ENCODE results near the gene IL26. TPM values are rescaled to one million over a fixed set of nuclear protein-coding genes. Genes with fewer than 3 reads are reported as not detected.
"Not testable (repeated sequence)": the region's sequence is repeated elsewhere in the genome, so short reads cannot be mapped to it uniquely, and the experiment has no call there.

Gene IL26
- total RNA-seq, 1 experiment from 2014 or later: not detected

- Mint-ChIP-seq H3K36me3 (ENCODE audit: insufficient read depth, unreplicated experiment) (no peaks in the 10 kb centered on the region), H3K4me1 (ENCODE audit: low read depth, unreplicated experiment) (no peaks in the 10 kb centered on the region), H3K4me3 (ENCODE audit: low read depth, unreplicated experiment) (no peak overlapping the region), H3K27ac (ENCODE audit: unreplicated experiment) (no peak overlapping the region), H3K27me3 (ENCODE audit: unreplicated experiment) (peaks cover 70% of the 10 kb centered on the region), H3K9me3 (ENCODE audit: low read depth, unreplicated experiment) (no peaks in the 10 kb centered on the region)
- intact Hi-C loops (cut with micrococcal nuclease; ENCODE audit: unreplicated experiment): no loop called here
- TF ChIP-seq CTCF (IDR thresholded peaks at IDR 0.05; ENCODE audit: unreplicated experiment): no peak
- BruUV-seq (replicated peaks): no TSS peak
- DNase-seq: no peak
- CTCF ChIA-PET: no interaction called here
Measured at GRCh38 chr12:68210875-68211274, 14.7 kb downstream of the IL26 start.

DNA sequence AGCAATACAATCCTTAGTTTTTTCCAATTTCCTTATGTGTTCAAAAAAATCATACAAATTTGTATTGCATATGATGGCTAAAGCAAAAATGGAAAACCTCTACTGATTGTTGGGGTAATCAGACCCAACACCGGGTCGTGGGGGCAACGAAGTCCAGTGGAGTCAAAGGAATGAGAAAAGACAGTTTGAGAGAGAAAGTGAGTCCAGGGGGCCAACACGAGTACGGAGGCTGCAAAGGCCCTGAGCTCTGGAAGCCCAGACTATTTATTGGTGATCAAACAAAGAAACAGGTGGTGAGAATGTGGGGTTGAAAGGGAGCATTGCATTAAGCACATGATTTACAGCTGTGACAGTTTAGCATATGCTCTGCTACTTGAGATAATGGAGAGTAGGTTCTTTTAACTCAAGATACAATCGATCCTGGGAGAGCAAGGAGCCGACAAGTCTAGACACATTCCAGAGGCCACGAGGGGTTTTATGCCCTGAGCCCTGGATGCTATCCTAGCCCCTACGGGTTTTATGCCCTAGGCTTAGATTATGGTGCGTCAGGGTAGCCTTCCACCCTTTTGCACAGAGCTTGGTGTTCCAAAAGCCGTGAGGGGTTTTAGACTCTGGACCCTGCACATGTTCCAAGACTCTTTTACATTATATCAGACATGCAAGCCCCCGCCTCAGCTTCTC, 16.4 kb downstream of the IL26 start:
- H3K4me1 Mint-ChIP-seq (ENCODE audit: low read depth, unreplicated experiment); intact Hi-C loops (cut with micrococcal nuclease; ENCODE audit: unreplicated experiment); H3K27ac Mint-ChIP-seq (ENCODE audit: unreplicated experiment); H3K9me3 Mint-ChIP-seq (ENCODE audit: low read depth, unreplicated experiment); CTCF ChIA-PET; H3K36me3 Mint-ChIP-seq (ENCODE audit: insufficient read depth, unreplicated experiment); H3K4me3 Mint-ChIP-seq (ENCODE audit: low read depth, unreplicated experiment); DNase-seq; BruUV-seq (replicated peaks): not testable (repeated sequence)
- peaks cover 74% of the 10 kb centered on the region for H3K27me3 Mint-ChIP-seq (ENCODE audit: unreplicated experiment)

DNA sequence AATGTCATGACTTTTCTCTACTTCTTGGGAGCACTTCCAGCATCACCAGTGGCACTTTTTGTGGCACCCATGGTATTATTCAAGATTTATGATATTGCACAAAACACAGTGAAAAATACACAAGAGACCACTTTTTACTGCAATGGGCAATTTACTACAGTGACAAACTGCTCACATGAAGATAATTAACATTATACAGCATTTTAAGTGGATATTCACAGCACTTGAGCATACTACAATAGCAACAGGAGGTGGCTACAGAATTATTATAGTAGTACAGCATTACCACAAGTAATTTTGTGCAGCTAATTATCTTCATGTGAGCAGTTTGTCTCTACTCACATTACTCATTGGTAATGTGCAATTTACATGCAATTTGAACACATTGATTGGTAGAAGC, 18.3 kb downstream of the IL26 start:
- Mint-ChIP-seq H3K9me3 (ENCODE audit: low read depth, unreplicated experiment) (no peaks in the 10 kb centered on the region), H3K36me3 (ENCODE audit: insufficient read depth, unreplicated experiment) (no peaks in the 10 kb centered on the region), H3K4me3 (ENCODE audit: low read depth, unreplicated experiment) (no peak overlapping the region), H3K4me1 (ENCODE audit: low read depth, unreplicated experiment) (no peaks in the 10 kb centered on the region), H3K27ac (ENCODE audit: unreplicated experiment) (no peak overlapping the region), H3K27me3 (ENCODE audit: unreplicated experiment) (peaks cover 68% of the 10 kb centered on the region)
- intact Hi-C loops (cut with micrococcal nuclease; ENCODE audit: unreplicated experiment): no loop called here
- no peak for DNase-seq
- TF ChIP-seq CTCF (IDR thresholded peaks at IDR 0.05; ENCODE audit: unreplicated experiment): no peak
- CTCF ChIA-PET: no interaction called here
- BruUV-seq (replicated peaks): no TSS peak

GRCh38 chr12:68206446-68206845, 19.2 kb downstream of the IL26 start:
- no peak for DNase-seq
- Mint-ChIP-seq H3K27me3 (ENCODE audit: unreplicated experiment) (peaks cover 64% of the 10 kb centered on the region), H3K4me1 (ENCODE audit: low read depth, unreplicated experiment) (no peaks in the 10 kb centered on the region), H3K9me3 (ENCODE audit: low read depth, unreplicated experiment) (no peaks in the 10 kb centered on the region), H3K36me3 (ENCODE audit: insufficient read depth, unreplicated experiment) (no peaks in the 10 kb centered on the region), H3K27ac (ENCODE audit: unreplicated experiment) (no peak overlapping the region), H3K4me3 (ENCODE audit: low read depth, unreplicated experiment) (no peak overlapping the region)
- no peak for TF ChIP-seq CTCF (IDR thresholded peaks at IDR 0.05; ENCODE audit: unreplicated experiment)
- intact Hi-C loops (cut with micrococcal nuclease; ENCODE audit: unreplicated experiment): no loop called here
- BruUV-seq (replicated peaks): no TSS peak
- CTCF ChIA-PET: no interaction called here

GRCh38 chr12:68203460-68203875, 22.1 kb downstream of the IL26 start:
- no TSS peak for BruUV-seq (replicated peaks)

More at GRCh38 chr12:68203460-68203875, 22.1 kb downstream of the IL26 start:
- Mint-ChIP-seq H3K36me3 (ENCODE audit: insufficient read depth, unreplicated experiment) (no peaks in the 10 kb centered on the region), H3K9me3 (ENCODE audit: low read depth, unreplicated experiment) (no peaks in the 10 kb centered on the region), H3K27me3 (ENCODE audit: unreplicated experiment) (peaks cover 65% of the 10 kb centered on the region), H3K27ac (ENCODE audit: unreplicated experiment) (no peak overlapping the region), H3K4me1 (ENCODE audit: low read depth, unreplicated experiment) (no peaks in the 10 kb centered on the region), H3K4me3 (ENCODE audit: low read depth, unreplicated experiment) (no peak overlapping the region)
- no peak for TF ChIP-seq CTCF (IDR thresholded peaks at IDR 0.05; ENCODE audit: unreplicated experiment)
- intact Hi-C loops (cut with micrococcal nuclease; ENCODE audit: unreplicated experiment): no loop called here
- CTCF ChIA-PET: no interaction called here
- no peak for DNase-seq
